HEK293 (cell line): ENCODE results near the gene HLA-DMA.

Experiments
- HOXC10 ChIP-seq: sonication (generic); formaldehyde crosslinking; IDR thresholded peaks from 2 replicates; pipeline ENCODE4 v1.8.1; 2023; ENCODE audit warnings: mild to moderate bottlenecking, missing genetic modification reagents
- IKZF3 ChIP-seq: fragments of 450-650 bp; IDR thresholded peaks from 2 replicates; pipeline ENCODE4 v1.5.0; 2018; ENCODE audit warnings: missing biosample characterization, mild to moderate bottlenecking, missing genetic modification characterization, moderate library complexity
- KLF10 ChIP-seq: fragments of 450-650 bp; IDR thresholded peaks from 2 replicates; pipeline ENCODE4 v1.5.1; 2018; ENCODE audit warnings: missing biosample characterization, mild to moderate bottlenecking, missing genetic modification characterization
- KLF9 ChIP-seq: fragments of 450-650 bp; formaldehyde crosslinking; IDR thresholded peaks from 2 replicates; pipeline ENCODE4 v1.5.1; 2016; ENCODE audit warnings: missing biosample characterization, missing genetic modification characterization, low read depth
- PRDM1 ChIP-seq: fragments of 450-650 bp; formaldehyde crosslinking; IDR thresholded peaks from 2 replicates; pipeline ENCODE4; 2016; ENCODE audit warnings: missing biosample characterization, missing genetic modification characterization
- ZFP41 ChIP-seq: fragments of 450-650 bp; formaldehyde crosslinking; IDR thresholded peaks from 2 replicates; pipeline ENCODE4 v1.5.1; 2016; ENCODE audit warnings: missing biosample characterization, missing genetic modification characterization, borderline replicate concordance
- ZFP69B ChIP-seq: fragments of 450-650 bp; formaldehyde crosslinking; IDR thresholded peaks from 2 replicates; pipeline ENCODE4 v1.5.1; 2016; ENCODE audit warnings: missing biosample characterization, missing genetic modification characterization
- ZNF112 ChIP-seq: fragments of 450-650 bp; formaldehyde crosslinking; IDR thresholded peaks from 2 replicates; pipeline ENCODE4 v1.5.0; 2017; ENCODE audit warnings: missing biosample characterization, missing genetic modification characterization
- ZNF132 ChIP-seq: fragments of 450-650 bp; formaldehyde crosslinking; IDR thresholded peaks from 2 replicates; pipeline ENCODE4 v1.5.1; 2017; ENCODE audit warnings: missing biosample characterization, missing genetic modification characterization, borderline replicate concordance
- ZNF138 ChIP-seq: fragments of 450-650 bp; formaldehyde crosslinking; IDR thresholded peaks from 2 replicates; pipeline ENCODE4 v1.5.1; 2016; ENCODE audit warnings: missing biosample characterization, missing genetic modification characterization, borderline replicate concordance
- ZNF140 ChIP-seq: fragments of 450-650 bp; formaldehyde crosslinking; IDR thresholded peaks from 2 replicates; pipeline ENCODE4 v1.5.1; 2016; ENCODE audit warnings: missing biosample characterization, missing genetic modification characterization
- ZNF155 ChIP-seq: fragments of 450-650 bp; formaldehyde crosslinking; IDR thresholded peaks from 2 replicates; pipeline ENCODE4 v1.5.1; 2016; ENCODE audit warnings: missing biosample characterization, missing genetic modification characterization
- ZNF157 ChIP-seq: fragments of 450-650 bp; formaldehyde crosslinking; IDR thresholded peaks from 2 replicates; pipeline ENCODE4 v1.5.1; 2016; ENCODE audit warnings: missing biosample characterization, missing genetic modification characterization
- ZNF174 ChIP-seq: fragments of 450-650 bp; formaldehyde crosslinking; IDR thresholded peaks from 2 replicates; pipeline ENCODE4 v1.5.0; 2017; ENCODE audit warnings: missing biosample characterization, mild to moderate bottlenecking, missing genetic modification characterization
- ZNF184 ChIP-seq: fragments of 450-650 bp; IDR thresholded peaks from 2 replicates; pipeline ENCODE4 v1.5.1; 2018; ENCODE audit warnings: missing biosample characterization, mild to moderate bottlenecking, missing genetic modification characterization
- ZNF211 ChIP-seq: fragments of 450-650 bp; formaldehyde crosslinking; IDR thresholded peaks from 2 replicates; pipeline ENCODE4 v1.5.1; 2016; ENCODE audit warnings: low read depth, missing biosample characterization, missing genetic modification characterization
- ZNF23 ChIP-seq: fragments of 450-650 bp; formaldehyde crosslinking; IDR thresholded peaks from 2 replicates; pipeline ENCODE4 v1.5.1; 2016; ENCODE audit warnings: missing biosample characterization, missing genetic modification characterization, borderline replicate concordance
- ZNF292 ChIP-seq: fragments of 450-650 bp; formaldehyde crosslinking; IDR thresholded peaks from 2 replicates; pipeline ENCODE4 v1.5.1; 2016; ENCODE audit warnings: low read depth, missing biosample characterization, missing genetic modification characterization, borderline replicate concordance
- ZNF366 ChIP-seq: fragments of 450-650 bp; formaldehyde crosslinking; conservative IDR thresholded peaks from 2 replicates; pipeline ENCODE4 v1.5.1; 2016; ENCODE audit warnings: missing biosample characterization, missing genetic modification characterization
- ZNF394 ChIP-seq: fragments of 450-650 bp; formaldehyde crosslinking; IDR thresholded peaks from 2 replicates; pipeline ENCODE4 v1.5.1; 2016; ENCODE audit warnings: missing biosample characterization, missing genetic modification characterization, mild to moderate bottlenecking, moderate library complexity, borderline replicate concordance
- ZNF426 ChIP-seq: fragments of 450-650 bp; formaldehyde crosslinking; IDR thresholded peaks from 2 replicates; pipeline ENCODE4 v1.5.1; 2017; ENCODE audit warnings: missing biosample characterization, missing genetic modification characterization, mild to moderate bottlenecking, inconsistent platforms, moderate library complexity
- ZNF600 ChIP-seq: fragments of 450-650 bp; formaldehyde crosslinking; IDR thresholded peaks from 2 replicates; pipeline ENCODE4 v1.5.1; 2016; ENCODE audit warnings: missing biosample characterization, missing genetic modification characterization
- ZNF626 ChIP-seq: fragments of 450-650 bp; sonication (Bioruptor Pico); formaldehyde crosslinking; IDR thresholded peaks from 2 replicates; pipeline ENCODE4 v1.5.1; 2018; ENCODE audit warnings: missing biosample characterization, missing genetic modification characterization, inconsistent platforms
- ZNF629 ChIP-seq: fragments of 450-650 bp; formaldehyde crosslinking; IDR thresholded peaks from 2 replicates; pipeline ENCODE4 v1.5.1; 2017; ENCODE audit warnings: missing biosample characterization, missing genetic modification characterization
- ZNF777 ChIP-seq: fragments of 450-650 bp; formaldehyde crosslinking; IDR thresholded peaks from 2 replicates; pipeline ENCODE4 v1.5.1; 2017; ENCODE audit warnings: missing biosample characterization, missing genetic modification characterization, borderline replicate concordance
- ZNF785 ChIP-seq: fragments of 450-650 bp; formaldehyde crosslinking; IDR thresholded peaks from 2 replicates; pipeline ENCODE4 v1.5.1; 2016; ENCODE audit warnings: missing biosample characterization, missing genetic modification characterization
- ZXDB ChIP-seq: fragments of 450-650 bp; formaldehyde crosslinking; IDR thresholded peaks from 2 replicates; pipeline ENCODE4 v1.5.1; 2016; ENCODE audit warnings: missing biosample characterization, missing genetic modification characterization
- TF ChIP-seq, protein P1 (sequence below): fragments of 450-650 bp; formaldehyde crosslinking; IDR thresholded peaks from 2 replicates; pipeline ENCODE4 v1.5.0; 2017; ENCODE audit warnings: missing biosample characterization, missing genetic modification characterization, borderline replicate concordance
- TF ChIP-seq, protein P2 (sequence below): fragments of 450-650 bp; IDR thresholded peaks from 2 replicates; pipeline ENCODE4 v1.5.1; 2018; ENCODE audit warnings: missing biosample characterization, mild to moderate bottlenecking, missing genetic modification characterization
- TF ChIP-seq, protein P3 (sequence below): fragments of 450-650 bp; formaldehyde crosslinking; IDR thresholded peaks from 2 replicates; pipeline ENCODE4 v1.5.1; 2016; ENCODE audit warnings: missing biosample characterization, missing genetic modification characterization, borderline replicate concordance

The HLA-DMA gene

GRCh38 chr6:32984622-32985389 is 31.9 kb upstream of the HLA-DMA start (continued):
- TF ChIP-seq ZNF112 (tag by site-specific recombination) (no peak), ZNF132 (no peak), ZNF600 (tag by site-specific recombination) (peak; percentile 83), KLF9 (tag by site-specific recombination) (no peak), ZNF366 (tag by site-specific recombination) (no peak; the same call in 1 of the 2 replicates), ZNF629 (tag by site-specific recombination) (peak; percentile 42), ZNF140 (tag by site-specific recombination) (no peak), ZNF292 (tag by site-specific recombination) (no peak), ZNF211 (tag by site-specific recombination) (no peak), ZNF157 (tag by site-specific recombination) (no peak), ZNF785 (tag by site-specific recombination) (no peak), ZFP69B (tag by site-specific recombination) (no peak), ZNF138 (no peak), ZNF426 (no peak), ZXDB (peak; percentile 82), IKZF3 (tag by site-specific recombination) (peak; percentile 78), ZNF174 (tag by site-specific recombination) (no peak), ZFP41 (no peak), ZNF184 (no peak), ZNF777 (no peak), KLF10 (tag by site-specific recombination) (no peak), ZNF23 (tag by site-specific recombination) (no peak), PRDM1 (no peak), ZNF394 (no peak), ZNF155 (tag by site-specific recombination) (no peak), HOXC10 (no peak), ZNF626 (tag by site-specific recombination) (no peak)
- TF ChIP-seq, protein P1, sequence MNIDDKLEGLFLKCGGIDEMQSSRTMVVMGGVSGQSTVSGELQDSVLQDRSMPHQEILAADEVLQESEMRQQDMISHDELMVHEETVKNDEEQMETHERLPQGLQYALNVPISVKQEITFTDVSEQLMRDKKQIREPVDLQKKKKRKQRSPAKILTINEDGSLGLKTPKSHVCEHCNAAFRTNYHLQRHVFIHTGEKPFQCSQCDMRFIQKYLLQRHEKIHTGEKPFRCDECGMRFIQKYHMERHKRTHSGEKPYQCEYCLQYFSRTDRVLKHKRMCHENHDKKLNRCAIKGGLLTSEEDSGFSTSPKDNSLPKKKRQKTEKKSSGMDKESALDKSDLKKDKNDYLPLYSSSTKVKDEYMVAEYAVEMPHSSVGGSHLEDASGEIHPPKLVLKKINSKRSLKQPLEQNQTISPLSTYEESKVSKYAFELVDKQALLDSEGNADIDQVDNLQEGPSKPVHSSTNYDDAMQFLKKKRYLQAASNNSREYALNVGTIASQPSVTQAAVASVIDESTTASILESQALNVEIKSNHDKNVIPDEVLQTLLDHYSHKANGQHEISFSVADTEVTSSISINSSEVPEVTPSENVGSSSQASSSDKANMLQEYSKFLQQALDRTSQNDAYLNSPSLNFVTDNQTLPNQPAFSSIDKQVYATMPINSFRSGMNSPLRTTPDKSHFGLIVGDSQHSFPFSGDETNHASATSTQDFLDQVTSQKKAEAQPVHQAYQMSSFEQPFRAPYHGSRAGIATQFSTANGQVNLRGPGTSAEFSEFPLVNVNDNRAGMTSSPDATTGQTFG (tag by site-specific recombination) = no peak
- TF ChIP-seq, protein P2, sequence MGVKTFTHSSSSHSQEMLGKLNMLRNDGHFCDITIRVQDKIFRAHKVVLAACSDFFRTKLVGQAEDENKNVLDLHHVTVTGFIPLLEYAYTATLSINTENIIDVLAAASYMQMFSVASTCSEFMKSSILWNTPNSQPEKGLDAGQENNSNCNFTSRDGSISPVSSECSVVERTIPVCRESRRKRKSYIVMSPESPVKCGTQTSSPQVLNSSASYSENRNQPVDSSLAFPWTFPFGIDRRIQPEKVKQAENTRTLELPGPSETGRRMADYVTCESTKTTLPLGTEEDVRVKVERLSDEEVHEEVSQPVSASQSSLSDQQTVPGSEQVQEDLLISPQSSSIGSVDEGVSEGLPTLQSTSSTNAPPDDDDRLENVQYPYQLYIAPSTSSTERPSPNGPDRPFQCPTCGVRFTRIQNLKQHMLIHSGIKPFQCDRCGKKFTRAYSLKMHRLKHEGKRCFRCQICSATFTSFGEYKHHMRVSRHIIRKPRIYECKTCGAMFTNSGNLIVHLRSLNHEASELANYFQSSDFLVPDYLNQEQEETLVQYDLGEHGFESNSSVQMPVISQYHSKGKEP (tag by site-specific recombination) = no peak
- TF ChIP-seq, protein P3, sequence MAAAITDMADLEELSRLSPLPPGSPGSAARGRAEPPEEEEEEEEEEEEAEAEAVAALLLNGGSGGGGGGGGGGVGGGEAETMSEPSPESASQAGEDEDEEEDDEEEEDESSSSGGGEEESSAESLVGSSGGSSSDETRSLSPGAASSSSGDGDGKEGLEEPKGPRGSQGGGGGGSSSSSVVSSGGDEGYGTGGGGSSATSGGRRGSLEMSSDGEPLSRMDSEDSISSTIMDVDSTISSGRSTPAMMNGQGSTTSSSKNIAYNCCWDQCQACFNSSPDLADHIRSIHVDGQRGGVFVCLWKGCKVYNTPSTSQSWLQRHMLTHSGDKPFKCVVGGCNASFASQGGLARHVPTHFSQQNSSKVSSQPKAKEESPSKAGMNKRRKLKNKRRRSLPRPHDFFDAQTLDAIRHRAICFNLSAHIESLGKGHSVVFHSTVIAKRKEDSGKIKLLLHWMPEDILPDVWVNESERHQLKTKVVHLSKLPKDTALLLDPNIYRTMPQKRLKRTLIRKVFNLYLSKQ (tag by site-specific recombination) = no peak
